ENCODE data around the gene CCDC7.
"Not testable (repeated sequence)": the region's sequence is repeated elsewhere in the genome, so short reads cannot be mapped to it uniquely, and the experiment has no call there.

Gene CCDC7

DNA sequence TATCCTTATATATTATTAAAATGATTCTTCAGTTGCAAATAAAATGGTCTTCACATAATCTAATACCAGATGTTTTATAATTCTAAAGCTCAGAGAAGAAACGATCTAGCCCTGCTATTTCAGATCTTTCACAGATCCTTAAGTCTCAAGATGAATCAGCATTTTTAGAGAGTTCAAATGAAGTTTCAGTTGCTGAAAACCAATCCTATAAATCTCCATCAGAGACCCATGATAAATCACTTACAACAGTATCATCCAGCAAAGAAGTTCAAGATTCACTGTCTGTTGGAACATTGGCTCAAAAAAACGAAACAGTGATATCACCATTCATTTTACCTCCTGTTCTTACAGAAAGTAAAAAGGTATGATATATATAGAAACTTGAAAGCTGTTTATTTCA lies 137.0 kb downstream of the CCDC7 start:
- DNase-seq = no peak

DNA sequence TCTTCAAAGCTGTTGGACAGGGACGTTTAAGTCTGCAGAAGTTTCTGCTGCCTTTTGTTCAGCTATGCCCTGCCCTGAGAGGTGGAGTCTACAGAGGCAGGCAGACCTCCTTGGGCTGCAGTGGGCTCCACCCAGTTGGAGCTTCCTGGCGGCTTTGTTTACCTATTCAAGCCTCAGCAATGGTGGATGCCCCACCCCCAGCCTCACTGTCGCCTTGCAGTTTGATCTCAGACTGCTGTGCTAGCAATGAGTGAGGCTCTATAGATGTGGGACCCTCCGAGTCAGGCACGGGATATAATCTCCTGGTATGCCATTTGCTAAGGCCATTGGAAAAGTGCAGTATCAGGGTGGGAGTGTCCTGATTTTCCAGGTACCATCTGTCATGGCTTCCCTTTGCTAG lies 152.1 kb downstream of the CCDC7 start:
- not testable (repeated sequence) for DNase-seq

- DNase-seq = no peak
Observed at GRCh38 chr10:32600317-32600716, 154.4 kb downstream of the CCDC7 start.

GRCh38 chr10:32601562-32601961 lies 155.6 kb downstream of the CCDC7 start:
- not testable (repeated sequence) for DNase-seq

- no peak for DNase-seq
Observed at GRCh38 chr10:32605787-32606186, 159.8 kb downstream of the CCDC7 start.

DNA sequence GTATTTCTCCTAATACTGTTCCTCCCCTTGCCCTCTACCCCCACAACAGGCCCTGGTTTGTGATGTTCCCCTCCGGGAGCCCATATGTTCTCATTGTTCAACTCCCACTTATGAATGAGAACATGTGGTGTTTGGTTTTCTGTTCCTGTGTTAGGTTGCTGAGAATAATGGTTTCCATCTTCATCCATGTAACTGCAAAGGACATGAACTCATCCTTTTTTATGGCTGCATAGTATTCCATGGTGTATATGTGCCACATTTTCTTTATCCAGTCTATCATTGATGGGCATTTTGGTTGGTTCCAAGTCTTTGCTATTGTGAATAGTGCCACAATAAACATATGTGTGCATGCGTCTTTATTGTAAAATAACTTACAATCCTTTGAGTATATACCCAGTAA lies 164.6 kb downstream of the CCDC7 start:
- not testable (repeated sequence) for DNase-seq

- DNase-seq = no peak
Observed at GRCh38 chr10:32616438-32616837, 170.5 kb downstream of the CCDC7 start.

GRCh38 chr10:32618482-32618881 lies 172.5 kb downstream of the CCDC7 start:
- DNase-seq = no peak

- no peak for DNase-seq
Observed at GRCh38 chr10:32621969-32622368, 176.0 kb downstream of the CCDC7 start.

DNA sequence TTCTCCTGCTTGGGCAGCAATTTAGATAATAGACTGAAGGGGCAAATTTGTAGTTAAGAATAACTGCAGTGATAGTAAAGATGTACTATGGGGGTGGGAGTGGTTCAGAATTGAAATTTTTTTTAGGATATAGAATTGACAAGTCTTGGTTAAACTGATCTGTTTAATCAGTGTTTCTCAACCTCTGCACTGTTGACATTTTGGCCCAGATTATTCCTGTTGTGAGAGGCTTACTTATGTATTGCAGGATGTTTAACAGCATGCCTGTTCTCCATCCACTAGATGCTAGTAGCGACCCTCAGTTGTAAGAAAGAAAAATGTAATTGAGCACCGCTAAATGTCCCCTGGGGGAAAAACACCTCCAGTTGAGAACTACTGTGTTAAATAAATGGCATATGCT lies 176.5 kb downstream of the CCDC7 start:
- no peak for DNase-seq

GRCh38 chr10:32627183-32627582 lies 181.2 kb downstream of the CCDC7 start:
- DNase-seq = no peak

DNA sequence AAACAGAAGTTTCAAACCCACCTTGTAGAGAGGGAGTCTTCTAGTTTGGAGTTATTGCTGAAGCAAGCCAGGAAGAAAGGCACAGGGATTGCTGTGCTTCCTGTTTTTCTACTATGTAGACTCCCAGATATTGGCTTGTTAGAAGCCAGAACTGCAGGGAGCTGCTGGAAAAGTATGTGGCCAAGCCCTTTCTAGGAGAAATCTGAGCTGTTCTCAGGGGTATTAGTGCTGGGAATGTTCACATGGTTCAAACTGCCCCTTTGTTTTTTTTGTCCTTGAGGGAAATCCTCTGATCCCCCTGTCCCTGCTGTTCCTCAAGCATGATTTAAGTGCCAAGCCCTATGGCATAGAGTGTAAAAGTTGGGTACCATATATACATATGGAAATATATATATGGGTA lies 184.0 kb downstream of the CCDC7 start:
- DNase-seq = no peak

DNA sequence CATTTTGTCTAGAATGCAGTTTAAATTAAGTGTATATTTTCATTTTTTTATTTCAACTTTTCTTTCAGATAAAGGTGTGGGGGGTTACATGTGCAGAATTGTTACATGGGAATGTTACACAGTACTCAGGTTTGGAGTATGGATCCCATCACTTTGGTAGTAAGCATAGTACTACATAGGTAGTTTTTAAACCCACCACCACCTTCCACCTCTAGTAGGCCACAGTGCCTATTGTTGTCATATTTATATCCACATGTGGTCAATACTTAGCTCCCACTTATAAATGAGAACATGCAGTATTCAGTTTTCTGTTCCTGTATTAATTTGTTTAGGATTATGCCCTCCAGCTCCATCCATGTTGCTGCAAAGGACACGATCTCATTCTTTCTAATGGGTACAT lies 200.6 kb downstream of the CCDC7 start:
- no peak for DNase-seq

DNA sequence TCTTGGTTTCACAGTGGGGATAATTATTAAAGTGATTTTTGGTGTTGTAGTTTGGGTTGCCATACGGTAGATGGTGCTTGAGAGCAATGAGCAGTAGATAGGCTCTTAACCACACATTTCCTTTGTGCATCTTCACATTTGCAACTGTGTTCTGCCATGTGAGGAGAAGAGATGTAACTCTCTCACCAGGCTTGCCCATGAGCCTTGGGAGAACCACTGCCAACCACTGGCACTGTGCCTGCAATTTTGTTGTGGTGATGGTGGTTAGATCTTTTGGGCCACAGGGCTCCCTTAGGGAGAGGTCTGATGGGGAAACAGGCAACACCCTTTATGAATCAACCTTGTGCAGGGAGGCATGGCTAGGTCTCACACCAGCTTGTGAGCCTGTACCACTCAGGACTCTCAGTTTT lies 204.3 kb downstream of the CCDC7 start:
- DNase-seq = no peak

DNA sequence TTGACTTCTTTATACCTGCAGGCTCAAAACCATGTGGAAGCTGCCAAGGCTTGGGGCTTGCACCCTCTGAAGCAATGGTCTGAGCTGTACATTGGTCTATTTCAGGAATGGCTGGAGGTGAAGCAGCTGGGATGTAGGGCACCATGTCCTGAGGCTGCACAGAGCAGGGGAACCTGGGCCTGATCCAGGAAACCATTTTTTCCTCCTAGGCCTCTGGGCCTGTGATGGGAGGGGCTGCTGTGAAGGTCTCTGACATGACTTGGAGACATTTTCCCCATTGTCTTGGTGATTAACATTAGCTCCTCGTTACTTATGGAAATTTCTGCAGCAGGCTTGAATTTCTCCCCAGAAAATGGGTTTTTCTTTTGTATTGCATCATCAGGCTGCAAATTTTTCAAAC lies 211.5 kb downstream of the CCDC7 start:
- not testable (repeated sequence) for DNase-seq

- no peak for DNase-seq
Observed at GRCh38 chr10:32661346-32661745, 215.4 kb downstream of the CCDC7 start.

DNA sequence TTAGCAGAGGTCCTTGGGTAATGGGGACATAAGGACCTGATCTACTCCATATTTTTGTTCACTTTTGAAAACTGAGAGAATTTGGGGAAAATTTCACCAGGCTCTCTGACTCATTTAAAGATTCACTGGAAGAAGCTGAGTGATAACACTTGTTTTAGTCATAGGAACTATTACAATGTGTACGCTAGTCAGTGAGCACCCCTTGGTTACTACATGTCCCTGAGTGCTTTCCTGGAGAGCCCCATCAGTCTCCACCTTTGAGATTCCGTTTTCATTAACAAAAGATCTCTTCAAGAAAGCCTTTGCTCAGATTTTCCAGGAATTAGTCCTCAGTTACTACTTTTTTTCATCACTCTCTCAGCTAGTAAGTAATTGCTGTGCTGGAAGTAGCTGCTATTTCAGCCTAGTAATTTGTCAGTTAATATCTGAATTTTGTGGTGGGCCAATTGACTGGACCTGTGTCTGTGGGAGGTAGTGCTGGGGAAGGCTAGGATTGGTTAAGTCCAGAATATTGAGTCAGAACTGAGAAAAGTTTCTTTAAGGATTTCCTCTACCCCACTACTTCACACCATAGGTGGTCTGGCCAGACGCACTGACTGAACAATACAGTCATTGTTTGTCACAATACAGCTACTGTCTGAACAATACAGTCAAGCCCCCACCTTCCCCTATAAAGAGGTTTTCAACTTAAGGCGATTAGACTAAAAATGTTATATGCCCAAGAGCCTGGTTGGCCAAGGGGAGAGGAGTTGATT lies 235.0 kb downstream of the CCDC7 start:
- DNase-seq = no peak

DNA sequence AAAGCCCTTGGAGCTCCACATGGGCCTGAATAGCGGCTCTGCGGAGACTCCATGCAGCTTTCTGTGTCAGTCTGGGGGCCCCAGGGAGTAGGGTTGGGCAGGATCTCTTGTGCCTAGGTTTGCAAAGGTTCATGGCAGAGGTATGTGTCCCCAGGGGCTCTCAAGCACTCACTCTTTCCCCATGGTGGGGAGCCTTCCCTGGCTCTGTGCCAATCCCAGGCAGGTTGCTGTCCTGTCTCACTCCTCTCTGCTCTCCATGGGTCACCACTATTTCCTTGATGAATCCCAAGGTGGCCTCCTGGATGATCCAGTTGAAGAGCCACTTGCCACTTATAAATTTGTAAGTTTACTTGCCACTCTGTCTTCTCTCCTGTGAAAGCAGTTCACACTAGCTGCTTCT lies 238.4 kb downstream of the CCDC7 start:
- no peak for DNase-seq

DNA sequence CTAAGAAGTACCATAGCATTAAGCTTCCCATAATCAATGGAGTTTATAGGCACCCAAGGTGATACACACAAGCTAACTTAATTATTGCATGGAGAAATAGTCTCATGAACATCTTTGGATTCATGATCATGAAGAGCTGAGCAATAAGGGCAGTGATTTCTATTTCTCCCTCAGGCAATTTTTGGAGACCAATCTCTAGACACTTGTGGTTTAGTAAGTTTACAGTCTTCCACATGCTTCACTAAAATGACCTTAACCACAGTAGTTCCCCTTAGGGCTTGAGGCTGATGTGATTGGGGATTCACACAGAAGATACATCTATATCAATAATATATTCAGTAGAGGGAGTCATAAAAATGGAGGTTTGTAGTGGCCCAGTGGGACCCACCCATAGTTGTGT lies 241.2 kb downstream of the CCDC7 start:
- no peak for DNase-seq

DNA sequence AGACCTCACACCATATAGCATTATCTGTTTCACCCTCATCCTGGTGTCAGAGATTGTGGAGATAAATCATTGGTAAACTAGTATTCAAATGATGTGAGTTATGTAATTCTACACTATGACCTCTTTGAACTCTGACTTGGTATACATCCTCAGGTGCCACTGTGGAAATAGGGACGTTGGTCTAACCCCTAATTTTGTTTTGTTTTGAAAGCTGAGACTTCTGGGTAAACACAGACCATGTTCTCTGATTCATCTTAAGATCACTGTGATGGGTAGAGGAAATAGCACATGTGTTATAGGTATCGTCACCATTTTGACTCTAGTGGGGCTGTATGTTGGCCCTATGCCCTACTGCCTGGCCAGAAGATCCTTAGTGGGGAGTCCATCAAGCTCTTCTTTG lies 241.6 kb downstream of the CCDC7 start:
- no peak for DNase-seq

GRCh38 chr10:32692174-32692573 lies 246.2 kb downstream of the CCDC7 start:
- no peak for DNase-seq

DNA sequence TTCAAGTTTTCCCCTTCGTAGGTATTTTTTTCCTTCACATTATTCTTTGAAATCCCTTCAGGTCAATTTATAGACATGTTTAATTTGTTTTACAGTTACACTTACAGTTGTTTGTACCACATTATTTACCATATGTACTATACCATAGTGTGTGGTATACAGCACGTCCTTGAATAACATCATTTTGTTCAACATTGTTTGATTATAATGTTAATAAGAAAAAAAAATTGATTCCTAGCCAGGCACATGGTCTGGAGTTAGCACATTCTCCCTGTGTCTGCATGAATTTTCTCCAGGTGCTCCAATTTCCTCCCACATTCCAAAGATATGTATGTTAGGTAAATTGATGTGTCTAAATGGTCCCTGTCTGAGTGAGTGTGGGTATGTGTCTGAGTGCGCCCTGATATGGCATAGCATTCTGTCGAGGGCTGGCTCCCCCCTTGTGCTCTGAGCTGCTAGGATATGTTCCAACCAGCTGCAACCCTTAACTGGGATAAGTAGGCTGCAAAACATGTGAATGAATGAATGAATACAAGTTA lies 247.6 kb downstream of the CCDC7 start:
- DNase-seq = no peak

- DNase-seq = not testable (repeated sequence)
Observed at GRCh38 chr10:32699683-32700082, 253.7 kb downstream of the CCDC7 start.

DNA sequence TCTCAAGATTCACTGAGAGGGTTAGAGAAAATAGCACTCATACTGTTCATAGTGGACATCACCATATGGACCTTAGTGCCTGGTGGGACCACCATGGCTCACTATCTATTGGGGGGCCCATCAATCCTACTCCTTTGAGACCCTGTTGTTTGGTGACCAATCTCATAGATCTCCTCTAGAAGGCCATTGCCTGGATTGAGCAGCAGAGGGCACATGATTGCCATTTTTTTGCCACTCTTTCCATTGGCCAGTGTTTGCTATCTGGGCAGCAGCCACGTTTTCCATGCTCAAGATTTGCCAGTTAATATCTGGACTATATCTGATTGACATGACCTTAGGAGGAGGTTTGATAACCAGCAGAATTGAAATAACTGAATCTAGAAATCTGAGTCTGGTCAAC lies 267.6 kb downstream of the CCDC7 start:
- DNase-seq = no peak

DNA sequence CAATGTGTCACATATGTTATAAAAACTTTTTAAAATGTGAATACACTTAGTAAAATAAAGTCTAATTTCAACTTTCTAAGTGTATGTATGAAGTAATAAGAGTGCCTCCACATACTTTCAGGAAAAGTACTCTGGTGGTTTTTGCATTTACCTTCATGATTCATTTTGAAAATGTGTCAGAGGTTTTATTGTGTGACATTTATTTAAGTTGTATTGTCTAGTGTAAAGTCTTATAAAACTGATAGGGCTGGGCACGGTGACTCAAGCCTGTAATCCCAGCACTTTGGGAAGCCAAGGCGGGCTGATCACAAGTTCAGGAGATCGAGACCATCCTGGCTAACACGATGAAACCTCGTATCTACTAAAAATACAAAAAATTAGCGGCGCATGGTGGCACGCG lies 285.6 kb downstream of the CCDC7 start:
- no peak for DNase-seq
